Breast epithelium (tissue), 4 donors: ENCODE measurements around the gene NCKAP5. TPM values are rescaled to one million over a fixed set of nuclear protein-coding genes. Genes with fewer than 3 reads are reported as not detected.

Experiments used
- DNase-seq, 2 donors: peaks; one replicate each; pipeline ENCODE4 v3.0.0-alpha.2; 2019; ENCODE audit warnings: low spot score in 2 of 2
- H3K27ac ChIP-seq, 2 donors: fragments of 200-600 bp; sonication (generic) in 1 of 2; one replicate each; pipeline ENCODE4 v1.5.1; 2016 to 2019; ENCODE audit warnings: mild to moderate bottlenecking in 1 of 2
- H3K27me3 ChIP-seq, 2 donors: fragments of 200-600 bp; sonication (generic) in 1 of 2; one replicate each; pipeline versions ENCODE4 v1.5.1 to v1.6.0; 2017 to 2019; ENCODE audit warnings: control low read depth in 1 of 2, mild to moderate bottlenecking in 1 of 2
- H3K36me3 ChIP-seq: fragments of 200-600 bp; one replicate; pipeline ENCODE4 v1.5.1; 2019
- H3K4me1 ChIP-seq, 2 donors: fragments of 200-600 bp; sonication (generic); one replicate each; pipeline ENCODE4 v1.5.1; 2016 to 2019; ENCODE audit warnings: control low read depth in 1 of 2
- H3K4me3 ChIP-seq, 3 donors: fragments of 200-600 bp; sonication (generic); 1 replicate in 2 of 3; 2 replicates in 1 of 3; pipeline ENCODE4 v1.5.1; 2016 to 2019; ENCODE audit warnings: mild to moderate bottlenecking in 3 of 3, moderate library complexity in 2 of 3
- H3K9me3 ChIP-seq, 2 donors: fragments of 200-600 bp; sonication (generic) in 1 of 2; one replicate each; pipeline ENCODE4 v1.5.1; 2016 to 2019; ENCODE audit warnings: control low read depth in 1 of 2
- CTCF ChIP-seq, 3 donors: fragments of 450-650 bp; IDR thresholded peaks; one replicate each; pipeline ENCODE4 v1.5.1; 2016 to 2017; ENCODE audit warnings: antibody characterized with exemption in 3 of 3, mild to moderate bottlenecking in 3 of 3, moderate library complexity in 3 of 3
- POLR2A ChIP-seq: fragments of 450-650 bp; IDR thresholded peaks from one replicate; pipeline ENCODE4 v1.6.1; 2016; ENCODE audit warnings: antibody characterized with exemption, mild to moderate bottlenecking, moderate library complexity
- POLR2AphosphoS5 ChIP-seq, 3 donors: sonication (generic); formaldehyde crosslinking; IDR thresholded peaks; one replicate each; pipeline ENCODE4 v1.6.1; 2017; ENCODE audit warnings: antibody characterized with exemption in 3 of 3
- intact Hi-C: fragments of 100-400 bp; cut with DNase I; formaldehyde crosslinking; loops from one replicate; pipeline ENCODE4 v1.15.1; 2023; ENCODE audit warnings: low total_unique reads
- total RNA-seq, 3 donors: library from RNA; depleted of rRNA; stranded (reverse); fragments of >200 nt; gene quantifications; one replicate each; pipeline ENCODE4 v1.1.0, GENCODE V29; 2016

NCKAP5 gene
- total RNA-seq, 3 donors from 2014 or later = 1.1 to 10.5 (median 6.1) TPM

DNA sequence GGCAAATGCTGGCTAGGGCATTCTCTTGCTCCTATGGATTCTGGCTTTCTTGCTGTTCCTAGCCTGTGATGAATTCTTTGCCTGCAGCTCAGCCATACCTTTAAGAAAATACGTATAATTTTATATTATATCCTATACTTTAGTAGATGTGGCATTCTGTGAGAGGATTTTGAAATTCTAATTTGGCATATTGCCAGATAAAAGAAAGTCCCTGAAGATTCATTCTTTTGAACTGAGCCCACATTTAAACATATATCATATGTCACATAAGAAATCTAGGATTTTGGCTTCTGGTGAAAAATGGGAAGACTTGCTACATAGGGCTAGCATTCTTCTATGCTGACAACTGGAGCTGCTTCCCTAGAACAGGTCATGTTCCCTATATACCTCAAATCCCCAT lies 806.8 kb downstream of the NCKAP5 start:
- Histone ChIP-seq H3K4me3 (no peak overlapping the region), H3K27me3 (no peaks in the 10 kb centered on the region), H3K4me1 (no peaks in the 10 kb centered on the region), H3K9me3 (peaks cover 0 to 12% of the 10 kb centered on the region in 2 donors), H3K27ac (no peak overlapping the region), H3K36me3 (no peaks in the 10 kb centered on the region)
- no peak for TF ChIP-seq POLR2AphosphoS5 (IDR thresholded peaks at IDR 0.05)
- no peak for TF ChIP-seq CTCF (IDR thresholded peaks at IDR 0.05)
- no peak for TF ChIP-seq POLR2A
- DNase-seq = no peak
- intact Hi-C loops = no loop called here

DNA sequence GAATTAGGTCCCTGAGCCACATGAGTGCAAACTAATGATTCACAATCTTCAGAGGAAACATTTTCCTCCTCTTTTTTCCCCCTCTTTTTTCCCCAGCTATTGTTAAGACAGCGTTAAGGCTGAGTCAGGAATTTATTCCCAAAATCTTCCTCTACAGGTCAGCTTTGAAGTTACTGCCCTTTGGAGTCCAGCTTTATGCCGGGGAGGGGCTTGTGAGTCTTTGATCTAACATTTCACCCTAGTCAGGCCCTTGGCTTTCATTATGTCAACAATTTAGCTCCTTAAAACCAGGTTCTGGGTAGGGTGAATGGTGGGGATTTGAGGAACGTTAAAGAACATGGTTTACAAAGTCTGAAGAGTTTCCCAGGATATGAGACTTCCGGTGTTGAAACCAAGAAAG lies 807.3 kb downstream of the NCKAP5 start:
- H3K27me3 ChIP-seq = no peaks in the 10 kb centered on the region
- intact Hi-C loops = no loop called here
- no peak overlapping the region for H3K4me3 ChIP-seq
- H3K27ac ChIP-seq = no peak overlapping the region
- TF ChIP-seq CTCF (IDR thresholded peaks at IDR 0.05) (no peak), POLR2AphosphoS5 (IDR thresholded peaks at IDR 0.05) (no peak), POLR2A (no peak)
- peaks cover 0 to 12% of the 10 kb centered on the region in 2 donors for H3K9me3 ChIP-seq
- DNase-seq = no peak
- H3K36me3 ChIP-seq = no peaks in the 10 kb centered on the region
- no peaks in the 10 kb centered on the region for H3K4me1 ChIP-seq

GRCh38 chr2:132760405-132760804 lies 807.9 kb downstream of the NCKAP5 start:
- no peak overlapping the region for H3K4me3 ChIP-seq
- no peaks in the 10 kb centered on the region for H3K27me3 ChIP-seq
- intact Hi-C loops = no loop called here
- TF ChIP-seq CTCF (IDR thresholded peaks at IDR 0.05) (no peak), POLR2A (no peak), POLR2AphosphoS5 (IDR thresholded peaks at IDR 0.05) (no peak)
- no peak for DNase-seq
- H3K9me3 ChIP-seq = peaks cover 0 to 12% of the 10 kb centered on the region in 2 donors
- H3K4me1 ChIP-seq = no peaks in the 10 kb centered on the region
- H3K36me3 ChIP-seq = no peaks in the 10 kb centered on the region
- H3K27ac ChIP-seq = no peak overlapping the region

GRCh38 chr2:132758995-132759394 lies 809.3 kb downstream of the NCKAP5 start:
- no peak overlapping the region for H3K4me3 ChIP-seq
- no peaks in the 10 kb centered on the region for H3K36me3 ChIP-seq
- intact Hi-C loops = no loop called here
- no peaks in the 10 kb centered on the region for H3K27me3 ChIP-seq
- no peak overlapping the region for H3K27ac ChIP-seq
- TF ChIP-seq CTCF (IDR thresholded peaks at IDR 0.05) (no peak), POLR2AphosphoS5 (IDR thresholded peaks at IDR 0.05) (no peak), POLR2A (no peak)
- no peak for DNase-seq
- peaks cover 0 to 12% of the 10 kb centered on the region in 2 donors for H3K9me3 ChIP-seq
- no peaks in the 10 kb centered on the region for H3K4me1 ChIP-seq

- no peak for DNase-seq
- Histone ChIP-seq H3K4me3 (no peak overlapping the region), H3K27me3 (no peaks in the 10 kb centered on the region), H3K4me1 (no peaks in the 10 kb centered on the region), H3K9me3 (peaks cover 0 to 12% of the 10 kb centered on the region in 2 donors), H3K27ac (no peak overlapping the region), H3K36me3 (no peaks in the 10 kb centered on the region)
- TF ChIP-seq POLR2A = no peak
- no peak for TF ChIP-seq CTCF (IDR thresholded peaks at IDR 0.05)
- no peak for TF ChIP-seq POLR2AphosphoS5 (IDR thresholded peaks at IDR 0.05)
- intact Hi-C loops = no loop called here
These were observed 810.6 kb downstream of the NCKAP5 start for GRCh38 chr2:132757676-132758075.
